K562 (cell line): ENCODE results near the gene FZD4. TPM values are rescaled to one million over a fixed set of nuclear protein-coding genes. Genes with fewer than 3 reads are reported as not detected.
A peak's percentile ranks its signal among the peaks of the same experiment; 100 is the strongest.

ENCODE experiments used
- CHD4 ChIP-seq: fragments of 200-600 bp; sonication (generic); IDR thresholded peaks from 3 replicates; pipeline ENCODE4 v1.6.1; 2012; ENCODE audit warnings: low read depth, mild to moderate bottlenecking, mixed read lengths, low read length, inconsistent platforms; ENCODE audit not compliant: insufficient read depth, insufficient replicate concordance, poor library complexity, severe bottlenecking
- CTBP1 ChIP-seq: fragments of 450-650 bp; IDR thresholded peaks from 2 replicates; pipeline ENCODE4 v1.6.1; 2016; ENCODE audit warnings: borderline replicate concordance
- CXXC5 ChIP-seq: fragments of 250-450 bp; sonication (Bioruptor Pico); IDR thresholded peaks from 2 replicates; pipeline ENCODE4 v1.8.0; 2022; ENCODE audit warnings: inconsistent platforms, mild to moderate bottlenecking, moderate library complexity
- GABPB2 ChIP-seq: fragments of 250-450 bp; sonication (Bioruptor Pico); conservative IDR thresholded peaks from 2 replicates; pipeline ENCODE4 v1.5.1; 2021; ENCODE audit warnings: mild to moderate bottlenecking
- KLF1 ChIP-seq: fragments of 450-650 bp; IDR thresholded peaks from 2 replicates; pipeline ENCODE4 v1.6.1; 2016; ENCODE audit warnings: missing genetic modification characterization, missing compliant biosample characterization
- NEUROD1 ChIP-seq: fragments of 150-350 bp; IDR thresholded peaks from 2 replicates; pipeline ENCODE4 v1.6.1; 2014; ENCODE audit warnings: borderline replicate concordance, low read length, low read depth; ENCODE audit not compliant: partially characterized antibody
- PHF8 ChIP-seq: fragments of 200-600 bp; sonication (generic); IDR thresholded peaks from 2 replicates; pipeline ENCODE4 v1.6.1; 2012; ENCODE audit warnings: mixed run types, mild to moderate bottlenecking, inconsistent platforms, low read length, moderate library complexity, borderline replicate concordance
- POLR2B ChIP-seq: fragments of 450-650 bp; IDR thresholded peaks from 2 replicates; pipeline ENCODE4 v1.6.1; 2018; ENCODE audit warnings: low read depth; ENCODE audit not compliant: partially characterized antibody
- PTRF ChIP-seq: fragments of 450-650 bp; IDR thresholded peaks from 2 replicates; pipeline ENCODE4 v1.6.1; 2016; ENCODE audit warnings: mild to moderate bottlenecking, missing genetic modification characterization, missing compliant biosample characterization
- RNF2 ChIP-seq: sonication (generic); IDR thresholded peaks from 2 replicates; pipeline ENCODE4 v1.6.1; 2016
- SETDB1 ChIP-seq: IDR thresholded peaks from one replicate; pipeline ENCODE4 v1.6.1; 2012; ENCODE audit warnings: low read length, control low read depth, inconsistent platforms
- SUPT5H ChIP-seq: fragments of 450-650 bp; IDR thresholded peaks from 2 replicates; pipeline ENCODE4 v1.6.1; 2016
- TBP ChIP-seq: optimal IDR thresholded peaks from 2 replicates; pipeline ENCODE3; 2011; ENCODE audit warnings: low read depth, low read length, improper control_type of control experiment
- THRA ChIP-seq: fragments of 450-650 bp; IDR thresholded peaks from 2 replicates; pipeline ENCODE4 v1.6.1; 2017; ENCODE audit warnings: mild to moderate bottlenecking, moderate library complexity
- YY1 ChIP-seq, 3 experiments: IDR thresholded peaks; 2 replicates each; pipeline ENCODE4 v1.6.1; 2011; ENCODE audit warnings: low read length in 2 of 3, mild to moderate bottlenecking in 2 of 3, moderate library complexity in 2 of 3, borderline replicate concordance in 1 of 3, control low read depth in 1 of 3, low read depth in 1 of 3; ENCODE audit not compliant: insufficient read depth in 3 of 3, insufficient replicate concordance in 2 of 3, control insufficient read depth in 1 of 3, insufficient read length in 1 of 3; ENCODE audit errors: extremely low read depth in 1 of 3
- ZNF197 ChIP-seq: fragments of 200-800 bp; sonication (Bioruptor generic); IDR thresholded peaks from 2 replicates; pipeline ENCODE4 v1.6.1; 2016; ENCODE audit warnings: low read depth, missing genetic modification characterization, missing compliant biosample characterization
- ZNF41 ChIP-seq: fragments of 250-450 bp; sonication (Bioruptor Pico); conservative IDR thresholded peaks from 2 replicates; pipeline ENCODE4 v1.4.0; 2020; ENCODE audit warnings: mild to moderate bottlenecking
- ZNF561 ChIP-seq: fragments of 450-650 bp; formaldehyde crosslinking; conservative IDR thresholded peaks from 2 replicates; pipeline ENCODE4 v1.4.0; 2020; ENCODE audit warnings: mild to moderate bottlenecking, moderate library complexity
- ZNF699 ChIP-seq: fragments of 250-450 bp; sonication (Bioruptor Pico); IDR thresholded peaks from 2 replicates; pipeline ENCODE4 v1.8.0; 2021; ENCODE audit warnings: mild to moderate bottlenecking, moderate library complexity; ENCODE audit not compliant: insufficient replicate concordance
- ZNF717 ChIP-seq: fragments of 250-450 bp; sonication (Bioruptor Pico); IDR thresholded peaks from 2 replicates; pipeline ENCODE4 v1.5.0; 2021
- ZNF79 ChIP-seq: fragments of 250-450 bp; sonication (Bioruptor Pico); IDR thresholded peaks from 2 replicates; pipeline ENCODE4 v1.4.0; 2020; ENCODE audit warnings: low read depth, mild to moderate bottlenecking, moderate library complexity
- ZSCAN32 ChIP-seq: fragments of 450-650 bp; formaldehyde crosslinking; IDR thresholded peaks from 2 replicates; pipeline ENCODE4 v1.4.0; 2020; ENCODE audit warnings: mild to moderate bottlenecking, moderate library complexity
- polyA plus RNA-seq, 8 experiments: library from polyadenylated mRNA; depleted of rRNA in 4 of 8; stranded (reverse) in 5 of 8; unstranded in 3 of 8; fragments of >200 nt; fragmentation: Nextera tagmentation in 2 of 8; fragmentation: Illumina TruSeq in 1 of 8; extraction: Ambion mirVana in 2 of 8; extraction: Trizol in 1 of 8; gene quantifications; 2 replicates each; pipeline versions ENCODE4 v1.2.1 to v1.2.3, GENCODE V29; 2011 to 2014; ENCODE audit warnings: inconsistent platforms in 1 of 8, missing spikeins in 1 of 8
- total RNA-seq, 7 experiments: library from RNA; depleted of rRNA in 6 of 7; stranded (reverse); fragments of >200 nt in 6 of 7; fragmentation: Illumina TruSeq in 2 of 7; extraction: Trizol in 2 of 7; gene quantifications; 2 replicates each; pipeline versions ENCODE4 v1.2.1 to v1.2.3, GENCODE V29; 2011 to 2021; ENCODE audit warnings: low replicate concordance in 1 of 7
- TF ChIP-seq, protein P1 (sequence below): fragments of 450-650 bp; IDR thresholded peaks from 2 replicates; pipeline ENCODE4 v1.6.1; 2016; ENCODE audit warnings: mild to moderate bottlenecking

Gene FZD4
- total and polyA plus RNA-seq, 9 of the 15 experiments (the other 6 are each of a cell fraction or from before 2014, with no cell fraction given), result 1.2 to 7.9 (median 5.8) TPM

- TF ChIP-seq CTBP1, result peak; percentile 47; the same call in 1 of the 2 replicates
- TF ChIP-seq ZNF79, result no peak
- TF ChIP-seq ZNF197 (CRISPR knock-in tag), result no peak
- no peak for TF ChIP-seq PTRF (tag)
- peak; percentile 42; the same call in 1 of the 2 replicates for TF ChIP-seq SUPT5H
- TF ChIP-seq ZNF717 (CRISPR knock-in tag), result no peak
- TF ChIP-seq GABPB2 (CRISPR knock-in tag), result no peak
- TF ChIP-seq RNF2, result no peak
- TF ChIP-seq ZNF699, result no peak
- no peak for TF ChIP-seq SETDB1
- TF ChIP-seq THRA, result no peak
- no peak for TF ChIP-seq ZNF561 (CRISPR knock-in tag)
- TF ChIP-seq KLF1 (tag), result no peak
- peak; percentile 53 for TF ChIP-seq POLR2B
- 0 out of 2 replicates have a peak, but pooled peaks have one; percentile 24 for TF ChIP-seq PHF8
- peak; percentile 16; the same call in 1 of the 2 replicates for TF ChIP-seq CXXC5 (CRISPR knock-in tag)
- no peak for TF ChIP-seq CHD4
- TF ChIP-seq NEUROD1, result no peak
- TF ChIP-seq, protein P1, sequence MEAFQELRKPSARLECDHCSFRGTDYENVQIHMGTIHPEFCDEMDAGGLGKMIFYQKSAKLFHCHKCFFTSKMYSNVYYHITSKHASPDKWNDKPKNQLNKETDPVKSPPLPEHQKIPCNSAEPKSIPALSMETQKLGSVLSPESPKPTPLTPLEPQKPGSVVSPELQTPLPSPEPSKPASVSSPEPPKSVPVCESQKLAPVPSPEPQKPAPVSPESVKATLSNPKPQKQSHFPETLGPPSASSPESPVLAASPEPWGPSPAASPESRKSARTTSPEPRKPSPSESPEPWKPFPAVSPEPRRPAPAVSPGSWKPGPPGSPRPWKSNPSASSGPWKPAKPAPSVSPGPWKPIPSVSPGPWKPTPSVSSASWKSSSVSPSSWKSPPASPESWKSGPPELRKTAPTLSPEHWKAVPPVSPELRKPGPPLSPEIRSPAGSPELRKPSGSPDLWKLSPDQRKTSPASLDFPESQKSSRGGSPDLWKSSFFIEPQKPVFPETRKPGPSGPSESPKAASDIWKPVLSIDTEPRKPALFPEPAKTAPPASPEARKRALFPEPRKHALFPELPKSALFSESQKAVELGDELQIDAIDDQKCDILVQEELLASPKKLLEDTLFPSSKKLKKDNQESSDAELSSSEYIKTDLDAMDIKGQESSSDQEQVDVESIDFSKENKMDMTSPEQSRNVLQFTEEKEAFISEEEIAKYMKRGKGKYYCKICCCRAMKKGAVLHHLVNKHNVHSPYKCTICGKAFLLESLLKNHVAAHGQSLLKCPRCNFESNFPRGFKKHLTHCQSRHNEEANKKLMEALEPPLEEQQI, result no peak
- no peak for TF ChIP-seq YY1 (IDR thresholded peaks at IDR 0.05; ENCODE audit: borderline replicate concordance in 1 of 3, control insufficient read depth in 1 of 3, extremely low read depth in 1 of 3, insufficient read depth in 3 of 3, insufficient read length in 1 of 3, insufficient replicate concordance in 2 of 3, low read depth in 1 of 3, low read length in 2 of 3)
- TF ChIP-seq ZSCAN32 (CRISPR knock-in tag), result no peak
- no peak for TF ChIP-seq ZNF41 (CRISPR knock-in tag)
- TF ChIP-seq TBP, result peak; percentile 13
Measured at GRCh38 chr11:86938203-86938899, 16.8 kb downstream of the FZD4 start (continued).
